Neural cell (in vitro differentiated cells): Measurements from ENCODE around the gene UPF1.

Experiments
- CTCF ChIP-seq: fragments of 450-650 bp; IDR thresholded peaks from 2 replicates; pipeline ENCODE4 v1.5.1; 2014; ENCODE audit warnings: antibody characterized with exemption, mild to moderate bottlenecking, moderate library complexity; ENCODE audit not compliant: poor library complexity, severe bottlenecking
- EZH2 ChIP-seq: fragments of 200-600, 300-800 bp; shearing (Covaris generic), sonication (generic); IDR thresholded peaks from 2 replicates; pipeline ENCODE4 v1.6.1; 2014; ENCODE audit warnings: antibody characterized with exemption, low read length, borderline replicate concordance, mild to moderate bottlenecking; ENCODE audit not compliant: insufficient read depth, poor library complexity, severe bottlenecking
- MXI1 ChIP-seq: fragments of 450-650 bp; conservative IDR thresholded peaks from 2 replicates; pipeline ENCODE4 v1.6.1; 2014; ENCODE audit warnings: antibody characterized with exemption, mild to moderate bottlenecking; ENCODE audit not compliant: poor library complexity, severe bottlenecking
- POLR2AphosphoS5 ChIP-seq: IDR thresholded peaks from 2 replicates; pipeline ENCODE4 v1.6.1; 2012
- REST ChIP-seq: IDR thresholded peaks from 2 replicates; pipeline ENCODE4 v1.6.1; 2012; ENCODE audit warnings: borderline replicate concordance
- SMC3 ChIP-seq: fragments of 450-650 bp; conservative IDR thresholded peaks from 2 replicates; pipeline ENCODE4 v1.6.1; 2014; ENCODE audit warnings: antibody characterized with exemption, mild to moderate bottlenecking, moderate library complexity; ENCODE audit not compliant: poor library complexity

- no peak for TF ChIP-seq REST
- no peak for TF ChIP-seq CTCF
- TF ChIP-seq POLR2AphosphoS5 = no peak
- no peak for TF ChIP-seq SMC3
- TF ChIP-seq EZH2 = no peak
- TF ChIP-seq MXI1 = no peak
Observed at GRCh38 chr19:18861917-18862316, 30.2 kb downstream of the UPF1 start.
